Keratinocyte (primary cell): Measurements from ENCODE around the gene DTYMK. TPM values are rescaled to one million over a fixed set of nuclear protein-coding genes. Genes with fewer than 3 reads are reported as not detected.

Source experiments
- DNase-seq: peaks from one replicate; pipeline ENCODE4 v3.0.0-alpha.2; 2011; ENCODE audit warnings: low read depth, missing footprints, low spot score
- FAIRE-seq: peaks from 2 replicates; lab custom pipeline; 2011; peaks lifted over from hg19 to GRCh38; lab: Jason Lieb, UNC
- H2AFZ ChIP-seq: 2 replicates; pipeline ENCODE4 v1.6.0; 2012; ENCODE audit warnings: low read length, control low read depth, inconsistent platforms; ENCODE audit not compliant: control insufficient read depth
- H3K27ac ChIP-seq: 2 replicates; pipeline ENCODE4 v1.5.1; 2011; ENCODE audit warnings: low read length; ENCODE audit not compliant: control insufficient read depth, insufficient read depth
- H3K27me3 ChIP-seq: 3 replicates; pipeline ENCODE4 v1.6.0; 2011; ENCODE audit warnings: low read length; ENCODE audit not compliant: control insufficient read depth, insufficient read depth; ENCODE audit errors: extremely low read depth
- H3K36me3 ChIP-seq, 2 experiments: 2 replicates in 1 of 2; 3 replicates in 1 of 2; pipeline ENCODE4 v1.5.1; 2011; ENCODE audit warnings: low read length in 2 of 2, mild to moderate bottlenecking in 1 of 2; ENCODE audit not compliant: control insufficient read depth in 2 of 2, insufficient read depth in 2 of 2; ENCODE audit errors: extremely low read depth in 1 of 2
- H3K4me1 ChIP-seq: 3 replicates; pipeline ENCODE4 v1.5.1; 2011; ENCODE audit warnings: low read length; ENCODE audit not compliant: control insufficient read depth, insufficient read depth; ENCODE audit errors: extremely low read depth
- H3K4me2 ChIP-seq: 3 replicates; pipeline ENCODE4 v1.6.0; 2011; ENCODE audit warnings: low read depth, low read length; ENCODE audit not compliant: control insufficient read depth, insufficient read depth; ENCODE audit errors: extremely low read depth
- H3K4me3 ChIP-seq, 3 experiments: fragments of 200-600 bp in 1 of 3; sonication (generic) in 1 of 3; 2 replicates in 2 of 3; 3 replicates in 1 of 3; pipeline ENCODE4 v1.5.1; 2011 to 2016; ENCODE audit warnings: low read length in 3 of 3, mild to moderate bottlenecking in 3 of 3, control low read depth in 2 of 3, inconsistent platforms in 1 of 3, low read depth in 1 of 3, mixed read lengths in 1 of 3, mixed run types in 1 of 3, moderate library complexity in 1 of 3; ENCODE audit not compliant: control insufficient read depth in 2 of 3, insufficient read depth in 2 of 3; ENCODE audit errors: extremely low read depth in 1 of 3
- H3K79me2 ChIP-seq: 2 replicates; pipeline ENCODE4 v1.6.0; 2012; ENCODE audit warnings: low read length; ENCODE audit not compliant: control insufficient read depth, insufficient read depth
- H3K9ac ChIP-seq: 3 replicates; pipeline ENCODE4 v1.6.0; 2011; ENCODE audit warnings: low read length; ENCODE audit not compliant: control insufficient read depth, insufficient read depth; ENCODE audit errors: extremely low read depth
- H3K9me1 ChIP-seq: 3 replicates; pipeline ENCODE4 v1.6.0; 2011; ENCODE audit warnings: low read length; ENCODE audit not compliant: control insufficient read depth, insufficient read depth; ENCODE audit errors: extremely low read depth
- H3K9me3 ChIP-seq: 2 replicates; pipeline ENCODE4 v1.5.1; 2012; ENCODE audit warnings: low read depth, low read length; ENCODE audit not compliant: control insufficient read depth
- H4K20me1 ChIP-seq: 3 replicates; pipeline ENCODE4 v1.6.0; 2011; ENCODE audit warnings: low read length; ENCODE audit not compliant: control insufficient read depth, insufficient read depth; ENCODE audit errors: extremely low read depth
- EZH2 ChIP-seq: IDR thresholded peaks from one replicate; pipeline ENCODE4 v1.6.1; 2012; ENCODE audit warnings: inconsistent platforms, mild to moderate bottlenecking, low read length, moderate library complexity
- dilution Hi-C: fragments of 300-500 bp; cut with MboI; formaldehyde crosslinking; loops from one replicate; pipeline ENCODE4 v1.7.0; 2020; ENCODE audit warnings: low sequenced_read_pairs; ENCODE audit not compliant: extremely low pct_ligation_motif_present
- polyA plus RNA-seq, 5 experiments: library from polyadenylated mRNA; depleted of rRNA in 3 of 5; stranded (reverse) in 3 of 5; stranded (forward) in 1 of 5; unstranded in 1 of 5; fragments of >200 nt; gene quantifications; 1 replicate in 1 of 5; 2 replicates in 3 of 5; 3 replicates in 1 of 5; pipeline versions ENCODE4 v1.2.1 to v1.2.3, GENCODE V29; 2011 to 2012; ENCODE audit warnings: missing spikeins in 2 of 5, low read depth in 1 of 5, low replicate concordance in 1 of 5
- TF ChIP-seq, protein P1 (sequence below), 3 experiments: IDR thresholded peaks in 1 of 3; conservative IDR thresholded peaks in 1 of 3; optimal IDR thresholded peaks in 1 of 3; 2 replicates in 2 of 3; 3 replicates in 1 of 3; pipeline versions ENCODE3 to v1.5.1; 2011; ENCODE audit warnings: low read length in 3 of 3, mild to moderate bottlenecking in 3 of 3, moderate library complexity in 2 of 3, control low read depth in 1 of 3, inconsistent platforms in 1 of 3; ENCODE audit not compliant: insufficient read depth in 2 of 3; ENCODE audit errors: extremely low read depth in 1 of 3

The DTYMK gene
- polyA plus RNA-seq, 1 donor (not counting 4 experiments of a cell fraction or from before 2014, with no cell fraction given): 31.6 TPM

GRCh38 chr2:241728627-241729026 lies 42.0 kb upstream of the DTYMK start:
- Histone ChIP-seq H3K79me2 (no peaks in the 10 kb centered on the region), H3K9me3 (no peaks in the 10 kb centered on the region), H3K9me1 (peaks cover 2% of the 10 kb centered on the region), H4K20me1 (no peaks in the 10 kb centered on the region), H3K4me3 (no peak overlapping the region), H2AFZ (no peak overlapping the region), H3K27me3 (no peaks in the 10 kb centered on the region), H3K4me1 (peaks cover 7% of the 10 kb centered on the region), H3K36me3 (peaks cover 0 to 2% of the 10 kb centered on the region in 2 experiments), H3K4me2 (no peak overlapping the region), H3K9ac (no peak overlapping the region), H3K27ac (no peak overlapping the region)
- no peak for DNase-seq
- no peak for FAIRE-seq
- dilution Hi-C loops: no loop called here
- TF ChIP-seq EZH2: no peak
- TF ChIP-seq, protein P1, sequence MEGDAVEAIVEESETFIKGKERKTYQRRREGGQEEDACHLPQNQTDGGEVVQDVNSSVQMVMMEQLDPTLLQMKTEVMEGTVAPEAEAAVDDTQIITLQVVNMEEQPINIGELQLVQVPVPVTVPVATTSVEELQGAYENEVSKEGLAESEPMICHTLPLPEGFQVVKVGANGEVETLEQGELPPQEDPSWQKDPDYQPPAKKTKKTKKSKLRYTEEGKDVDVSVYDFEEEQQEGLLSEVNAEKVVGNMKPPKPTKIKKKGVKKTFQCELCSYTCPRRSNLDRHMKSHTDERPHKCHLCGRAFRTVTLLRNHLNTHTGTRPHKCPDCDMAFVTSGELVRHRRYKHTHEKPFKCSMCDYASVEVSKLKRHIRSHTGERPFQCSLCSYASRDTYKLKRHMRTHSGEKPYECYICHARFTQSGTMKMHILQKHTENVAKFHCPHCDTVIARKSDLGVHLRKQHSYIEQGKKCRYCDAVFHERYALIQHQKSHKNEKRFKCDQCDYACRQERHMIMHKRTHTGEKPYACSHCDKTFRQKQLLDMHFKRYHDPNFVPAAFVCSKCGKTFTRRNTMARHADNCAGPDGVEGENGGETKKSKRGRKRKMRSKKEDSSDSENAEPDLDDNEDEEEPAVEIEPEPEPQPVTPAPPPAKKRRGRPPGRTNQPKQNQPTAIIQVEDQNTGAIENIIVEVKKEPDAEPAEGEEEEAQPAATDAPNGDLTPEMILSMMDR (optimal IDR thresholded peaks at IDR 0.05 in 1 of 3, IDR thresholded peaks at IDR 0.05 in 1 of 3, conservative IDR thresholded peaks at IDR 0.05 in 1 of 3; ENCODE audit: extremely low read depth in 1 of 3, insufficient read depth in 2 of 3, low read length in 3 of 3): no peak

DNA sequence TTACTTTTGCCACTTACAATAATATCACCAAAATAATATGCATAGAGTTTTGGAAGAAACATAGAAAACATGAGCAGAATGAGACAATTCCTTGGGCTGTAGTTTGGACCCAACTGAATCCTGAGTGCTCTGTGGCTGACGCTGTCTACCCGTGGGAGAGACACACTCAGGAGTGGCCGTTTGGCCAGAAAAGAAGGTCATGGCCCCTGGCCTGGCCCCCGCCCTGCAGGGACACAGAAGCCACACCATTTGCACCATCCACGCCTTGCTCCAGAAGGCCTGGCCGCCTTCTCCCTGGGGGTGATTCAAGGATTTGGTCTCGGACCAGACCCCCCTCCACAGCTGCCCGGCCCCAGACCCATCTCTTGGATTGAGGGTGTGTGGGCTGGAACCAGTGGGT lies 41.4 kb upstream of the DTYMK start:
- Histone ChIP-seq H3K4me2 (no peak overlapping the region), H3K27ac (no peak overlapping the region), H3K27me3 (no peaks in the 10 kb centered on the region), H3K9ac (no peak overlapping the region), H2AFZ (no peak overlapping the region), H3K36me3 (peaks cover 1 to 7% of the 10 kb centered on the region in 2 experiments), H4K20me1 (no peaks in the 10 kb centered on the region), H3K4me1 (peaks cover 1% of the 10 kb centered on the region), H3K9me3 (no peaks in the 10 kb centered on the region), H3K79me2 (no peaks in the 10 kb centered on the region), H3K4me3 (no peak overlapping the region), H3K9me1 (no peaks in the 10 kb centered on the region)
- no peak for TF ChIP-seq EZH2
- TF ChIP-seq, protein P1 (optimal IDR thresholded peaks at IDR 0.05 in 1 of 3, IDR thresholded peaks at IDR 0.05 in 1 of 3, conservative IDR thresholded peaks at IDR 0.05 in 1 of 3; ENCODE audit: extremely low read depth in 1 of 3, insufficient read depth in 2 of 3, low read length in 3 of 3): no peak
- FAIRE-seq (no peak), DNase-seq (no peak)
- dilution Hi-C loops: no loop called here
